ENCODE data around the gene ERBIN.

Gene ERBIN

GRCh38 chr5:65951330-65951729, 25.0 kb downstream of the ERBIN start:
- H3K27ac ChIP-seq (ENCODE audit: low read depth, low read length): no peak overlapping the region
- peaks cover 16% of the 10 kb centered on the region for H3K4me1 ChIP-seq (ENCODE audit: control insufficient read depth, low read length)
- H4K20me1 ChIP-seq (ENCODE audit: control insufficient read depth, insufficient read depth, low read depth, low read length): peaks cover 9% of the 10 kb centered on the region; the same call in 1 of the 2 replicates
- no peaks in the 10 kb centered on the region for H3F3A ChIP-seq (ENCODE audit: control insufficient read depth, insufficient read depth)
- no peak overlapping the region for H3K4me3 ChIP-seq (ENCODE audit: low read length)
- no peak overlapping the region for H3K4me2 ChIP-seq (ENCODE audit: low read length)
- no peaks in the 10 kb centered on the region for H3K9me3 ChIP-seq (ENCODE audit: control insufficient read depth, insufficient read depth, low read length)
- H3K27me3 ChIP-seq (ENCODE audit: control insufficient read depth, low read length): no peaks in the 10 kb centered on the region
- H3K36me3 ChIP-seq (ENCODE audit: control insufficient read depth, low read length): peaks cover 21% of the 10 kb centered on the region
- H3K9me2 ChIP-seq (replicated peaks; ENCODE audit: control insufficient read depth, low read length): no peaks in the 10 kb centered on the region
- H3K79me2 ChIP-seq (ENCODE audit: control insufficient read depth, low read length): peaks cover 100% of the 10 kb centered on the region
- TF ChIP-seq CTCF (IDR thresholded peaks at IDR 0.05; ENCODE audit: low read depth, low read length, poor library complexity, severe bottlenecking): no peak
- no peak for TF ChIP-seq EZH2phosphoT487 (IDR thresholded peaks at IDR 0.05; ENCODE audit: borderline replicate concordance, low read length)

GRCh38 chr5:65952259-65952658, 25.9 kb downstream of the ERBIN start:
- H3K9me3 ChIP-seq (ENCODE audit: control insufficient read depth, insufficient read depth, low read length): no peaks in the 10 kb centered on the region
- H3K27ac ChIP-seq (ENCODE audit: low read depth, low read length): no peak overlapping the region
- peaks cover 16% of the 10 kb centered on the region for H3K4me1 ChIP-seq (ENCODE audit: control insufficient read depth, low read length)
- H3K9me2 ChIP-seq (replicated peaks; ENCODE audit: control insufficient read depth, low read length): no peaks in the 10 kb centered on the region
- H3K27me3 ChIP-seq (ENCODE audit: control insufficient read depth, low read length): no peaks in the 10 kb centered on the region
- peaks cover 19% of the 10 kb centered on the region for H3K36me3 ChIP-seq (ENCODE audit: control insufficient read depth, low read length)
- H3K79me2 ChIP-seq (ENCODE audit: control insufficient read depth, low read length): peaks cover 97% of the 10 kb centered on the region
- H3K4me2 ChIP-seq (ENCODE audit: low read length): no peak overlapping the region
- TF ChIP-seq EZH2phosphoT487 (IDR thresholded peaks at IDR 0.05; ENCODE audit: borderline replicate concordance, low read length): no peak
- no peak for TF ChIP-seq CTCF (IDR thresholded peaks at IDR 0.05; ENCODE audit: low read depth, low read length, poor library complexity, severe bottlenecking)
- H4K20me1 ChIP-seq (ENCODE audit: control insufficient read depth, insufficient read depth, low read depth, low read length): peaks cover 9% of the 10 kb centered on the region; the same call in 1 of the 2 replicates
- no peak overlapping the region for H3K4me3 ChIP-seq (ENCODE audit: low read length)
- H3F3A ChIP-seq (ENCODE audit: control insufficient read depth, insufficient read depth): no peaks in the 10 kb centered on the region

- Histone ChIP-seq H3K9me2 (replicated peaks; ENCODE audit: control insufficient read depth, low read length) (no peaks in the 10 kb centered on the region), H3K4me1 (ENCODE audit: control insufficient read depth, low read length) (peaks cover 15% of the 10 kb centered on the region), H3K27me3 (ENCODE audit: control insufficient read depth, low read length) (no peaks in the 10 kb centered on the region), H3K4me3 (ENCODE audit: low read length) (no peak overlapping the region), H4K20me1 (ENCODE audit: control insufficient read depth, insufficient read depth, low read depth, low read length) (peaks cover 5% of the 10 kb centered on the region; the same call in 1 of the 2 replicates), H3F3A (ENCODE audit: control insufficient read depth, insufficient read depth) (no peaks in the 10 kb centered on the region), H3K27ac (ENCODE audit: low read depth, low read length) (no peak overlapping the region), H3K4me2 (ENCODE audit: low read length) (no peak overlapping the region), H3K79me2 (ENCODE audit: control insufficient read depth, low read length) (peaks cover 89% of the 10 kb centered on the region), H3K36me3 (ENCODE audit: control insufficient read depth, low read length) (peaks cover 19% of the 10 kb centered on the region), H3K9me3 (ENCODE audit: control insufficient read depth, insufficient read depth, low read length) (no peaks in the 10 kb centered on the region)
- TF ChIP-seq EZH2phosphoT487 (IDR thresholded peaks at IDR 0.05; ENCODE audit: borderline replicate concordance, low read length) (no peak), CTCF (IDR thresholded peaks at IDR 0.05; ENCODE audit: low read depth, low read length, poor library complexity, severe bottlenecking) (no peak)
Observed at GRCh38 chr5:65954200-65954599, 27.8 kb downstream of the ERBIN start.
